K562 (cell line): Measurements from ENCODE around the gene SLC45A3.

Source experiments
- CEBPB ChIP-seq: fragments of 450-650 bp; IDR thresholded peaks from 2 replicates; pipeline ENCODE4 v1.6.1; 2016; ENCODE audit warnings: missing genetic modification characterization, missing compliant biosample characterization
- MAZ ChIP-seq, 2 experiments: fragments of 450-650 bp in 1 of 2; sonication (generic) in 1 of 2; formaldehyde crosslinking; IDR thresholded peaks in 1 of 2; conservative IDR thresholded peaks in 1 of 2; 2 replicates each; pipeline versions ENCODE4 v1.4.0 to v1.5.0; 2020; ENCODE audit warnings: mild to moderate bottlenecking in 1 of 2, missing genetic modification reagents in 1 of 2
- NEUROD1 ChIP-seq: fragments of 150-350 bp; IDR thresholded peaks from 2 replicates; pipeline ENCODE4 v1.6.1; 2014; ENCODE audit warnings: borderline replicate concordance, low read length, low read depth; ENCODE audit not compliant: partially characterized antibody
- SOX6 ChIP-seq: fragments of 450-650 bp; IDR thresholded peaks from 2 replicates; pipeline ENCODE4 v1.6.1; 2014; ENCODE audit warnings: mild to moderate bottlenecking
- ZHX1 ChIP-seq: fragments of 150-350 bp; conservative IDR thresholded peaks from 2 replicates; pipeline ENCODE4 v1.6.1; 2014; ENCODE audit warnings: low read length
- ZNF12 ChIP-seq: sonication (generic); formaldehyde crosslinking; IDR thresholded peaks from 2 replicates; pipeline ENCODE4 v1.4.0; 2020; ENCODE audit warnings: mild to moderate bottlenecking, missing genetic modification reagents
- ZNF175 ChIP-seq: fragments of 200-800 bp; sonication (Bioruptor generic); IDR thresholded peaks from 2 replicates; pipeline ENCODE4 v1.6.1; 2016; ENCODE audit warnings: low read depth, mild to moderate bottlenecking, missing genetic modification characterization, missing compliant biosample characterization

- TF ChIP-seq ZHX1 (no peak), SOX6 (no peak), ZNF12 (no peak), NEUROD1 (no peak), MAZ (CRISPR knock-in tag; conservative IDR thresholded peaks at IDR 0.05 in 1 of 2, IDR thresholded peaks at IDR 0.05 in 1 of 2) (no peak), CEBPB (tag) (no peak), ZNF175 (CRISPR knock-in tag) (no peak)
Measured at GRCh38 chr1:205663286-205663936, 16.9 kb downstream of the SLC45A3 start.
